Peyer's patch (tissue), 4 donors: Measurements from ENCODE around the gene ARID1B.

ENCODE experiments used
- CTCF ChIP-seq, 6 experiments: fragments of 450-650 bp in 4 of 6; fragments of 200-600 bp in 2 of 6; sonication (generic) in 1 of 6; IDR thresholded peaks; one replicate each; pipeline ENCODE4 v1.5.1; 2017 to 2019; ENCODE audit warnings: antibody characterized with exemption in 6 of 6, mild to moderate bottlenecking in 3 of 6, moderate library complexity in 1 of 6
- POLR2A ChIP-seq, 2 donors: fragments of 450-650 bp; IDR thresholded peaks; one replicate each; pipeline ENCODE4 v1.5.1; 2017; ENCODE audit warnings: antibody characterized with exemption in 2 of 2, mild to moderate bottlenecking in 2 of 2, moderate library complexity in 2 of 2

- no peak for TF ChIP-seq POLR2A (IDR thresholded peaks at IDR 0.05)
- no peak for TF ChIP-seq CTCF (IDR thresholded peaks at IDR 0.05)
Observed at GRCh38 chr6:157137501-157137900, 360.3 kb downstream of the ARID1B start.
